ENCODE data around the gene MID1IP1. TPM values are rescaled to one million over a fixed set of nuclear protein-coding genes. Genes with fewer than 3 reads are reported as not detected.

Gene MID1IP1
- total RNA-seq, 4 donors from 2014 or later = 23.9 to 49.7 (median 33.4) TPM

DNA sequence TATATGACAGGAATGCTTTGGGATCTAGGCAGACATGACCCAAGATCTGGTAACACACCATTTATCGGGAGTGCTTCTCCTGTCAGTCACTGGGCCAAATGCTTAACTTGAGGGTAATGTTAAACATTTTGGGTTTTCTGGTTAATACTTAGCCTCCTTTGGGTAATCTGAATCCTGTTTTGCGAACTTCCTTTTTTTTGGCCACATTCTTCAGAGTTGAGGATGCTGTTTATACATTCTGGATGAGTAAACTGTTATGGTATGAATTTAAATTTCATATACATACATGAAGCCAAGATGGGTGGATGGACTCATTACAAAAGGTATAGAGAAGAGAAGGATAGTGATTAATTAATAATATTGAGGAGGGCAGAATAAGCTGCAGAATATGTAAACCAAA, 36.1 kb downstream of the MID1IP1 start:
- no peaks in the 10 kb centered on the region for H3K4me1 ChIP-seq
- no peak overlapping the region for H3K27ac ChIP-seq
- no peak overlapping the region for H3K4me3 ChIP-seq
- no peak for DNase-seq
- WGBS, 2 donors (ENCODE audit: low coverage in 1 of 2) = 86 to 90% methylated on average over 2 of the region's 2 CpGs
- no peaks in the 10 kb centered on the region for H3K36me3 ChIP-seq
- no peaks in the 10 kb centered on the region for H3K27me3 ChIP-seq
- H3K9me3 ChIP-seq = no peaks in the 10 kb centered on the region
- in situ Hi-C loops (cut with MboI; ENCODE audit: low pct_ligation_motif_present in 1 of 4, low pct_unique_long_range_greater_than_20kb in 1 of 4, low sequenced_read_pairs in 3 of 4) (no loop called here), intact Hi-C loops (cut with DNase I; ENCODE audit: low total_unique reads) (no loop called here)
- TF ChIP-seq POLR2A (IDR thresholded peaks at IDR 0.05) (no peak), EP300 (IDR thresholded peaks at IDR 0.05; ENCODE audit: low read depth) (no peak), POLR2AphosphoS5 (IDR thresholded peaks at IDR 0.05) (no peak)
- TF ChIP-seq, protein P1, sequence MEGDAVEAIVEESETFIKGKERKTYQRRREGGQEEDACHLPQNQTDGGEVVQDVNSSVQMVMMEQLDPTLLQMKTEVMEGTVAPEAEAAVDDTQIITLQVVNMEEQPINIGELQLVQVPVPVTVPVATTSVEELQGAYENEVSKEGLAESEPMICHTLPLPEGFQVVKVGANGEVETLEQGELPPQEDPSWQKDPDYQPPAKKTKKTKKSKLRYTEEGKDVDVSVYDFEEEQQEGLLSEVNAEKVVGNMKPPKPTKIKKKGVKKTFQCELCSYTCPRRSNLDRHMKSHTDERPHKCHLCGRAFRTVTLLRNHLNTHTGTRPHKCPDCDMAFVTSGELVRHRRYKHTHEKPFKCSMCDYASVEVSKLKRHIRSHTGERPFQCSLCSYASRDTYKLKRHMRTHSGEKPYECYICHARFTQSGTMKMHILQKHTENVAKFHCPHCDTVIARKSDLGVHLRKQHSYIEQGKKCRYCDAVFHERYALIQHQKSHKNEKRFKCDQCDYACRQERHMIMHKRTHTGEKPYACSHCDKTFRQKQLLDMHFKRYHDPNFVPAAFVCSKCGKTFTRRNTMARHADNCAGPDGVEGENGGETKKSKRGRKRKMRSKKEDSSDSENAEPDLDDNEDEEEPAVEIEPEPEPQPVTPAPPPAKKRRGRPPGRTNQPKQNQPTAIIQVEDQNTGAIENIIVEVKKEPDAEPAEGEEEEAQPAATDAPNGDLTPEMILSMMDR (IDR thresholded peaks at IDR 0.05) = no peak

DNA sequence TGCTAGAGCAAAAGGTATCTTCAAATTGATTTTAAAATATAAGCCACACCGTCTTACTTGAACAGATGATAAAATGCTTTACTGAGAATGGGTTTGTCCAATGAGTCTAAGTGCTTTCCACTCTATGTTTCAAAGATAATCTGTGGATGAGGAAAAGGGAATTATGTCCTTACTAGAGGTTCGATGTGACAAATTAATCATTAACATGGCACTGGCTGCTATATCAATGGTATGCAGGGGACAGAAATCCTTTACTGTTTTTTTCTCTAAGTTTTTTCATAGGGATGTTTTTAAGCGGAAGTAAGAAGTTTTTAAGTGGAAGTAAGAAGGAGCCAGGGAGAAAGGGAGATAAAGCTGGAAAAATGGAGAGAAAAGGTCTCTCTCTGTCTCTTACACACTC, 38.0 kb downstream of the MID1IP1 start:
- Histone ChIP-seq H3K36me3 (no peaks in the 10 kb centered on the region), H3K27ac (no peak overlapping the region), H3K27me3 (no peaks in the 10 kb centered on the region), H3K9me3 (no peaks in the 10 kb centered on the region), H3K4me1 (no peaks in the 10 kb centered on the region), H3K4me3 (no peak overlapping the region)
- TF ChIP-seq EP300 (IDR thresholded peaks at IDR 0.05; ENCODE audit: low read depth) (no peak), POLR2AphosphoS5 (IDR thresholded peaks at IDR 0.05) (no peak), POLR2A (IDR thresholded peaks at IDR 0.05) (no peak)
- TF ChIP-seq, protein P1 (IDR thresholded peaks at IDR 0.05) = no peak
- DNase-seq = no peak
- in situ Hi-C loops (cut with MboI; ENCODE audit: low pct_ligation_motif_present in 1 of 4, low pct_unique_long_range_greater_than_20kb in 1 of 4, low sequenced_read_pairs in 3 of 4) = no loop called here
- intact Hi-C loops (cut with DNase I; ENCODE audit: low total_unique reads) = no loop called here
- 60 to 65% methylated on average over 2 to 3 of the region's 3 CpGs for WGBS, 2 donors (ENCODE audit: low coverage in 1 of 2)

DNA sequence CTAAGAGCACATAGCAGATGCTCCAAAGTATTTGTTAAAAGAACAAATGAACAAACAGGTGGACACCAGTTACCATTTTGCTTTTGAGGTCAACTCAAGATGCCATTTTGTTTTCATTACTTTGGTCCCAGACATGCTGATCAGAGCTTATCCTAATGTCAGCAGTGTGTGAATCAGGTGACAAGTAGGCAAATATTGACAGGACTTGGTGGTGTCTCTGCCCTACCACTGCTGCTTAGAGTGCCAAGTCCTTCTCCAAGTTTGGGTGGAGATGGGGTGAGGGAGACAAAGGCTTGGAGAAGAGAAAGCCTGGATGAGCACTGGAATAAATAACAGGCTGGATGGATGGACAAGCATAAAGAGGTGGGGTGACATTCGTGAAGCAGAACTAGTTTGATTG, 38.7 kb downstream of the MID1IP1 start:
- no peak for DNase-seq
- no peaks in the 10 kb centered on the region for H3K9me3 ChIP-seq
- in situ Hi-C loops (cut with MboI; ENCODE audit: low pct_ligation_motif_present in 1 of 4, low pct_unique_long_range_greater_than_20kb in 1 of 4, low sequenced_read_pairs in 3 of 4) (no loop called here), intact Hi-C loops (cut with DNase I; ENCODE audit: low total_unique reads) (no loop called here)
- H3K27ac ChIP-seq = no peak overlapping the region
- TF ChIP-seq POLR2A (IDR thresholded peaks at IDR 0.05) (no peak), POLR2AphosphoS5 (IDR thresholded peaks at IDR 0.05) (no peak), EP300 (IDR thresholded peaks at IDR 0.05; ENCODE audit: low read depth) (no peak)
- TF ChIP-seq, protein P1 (IDR thresholded peaks at IDR 0.05) = no peak
- H3K36me3 ChIP-seq = no peaks in the 10 kb centered on the region
- H3K27me3 ChIP-seq = no peaks in the 10 kb centered on the region
- WGBS, 2 donors (ENCODE audit: low coverage in 1 of 2) = 54% methylated on average over 1 of the region's 1 CpG; no CpG with 5 or more reads in 1 of the 2 donors
- no peak overlapping the region for H3K4me3 ChIP-seq
- H3K4me1 ChIP-seq = no peaks in the 10 kb centered on the region

DNA sequence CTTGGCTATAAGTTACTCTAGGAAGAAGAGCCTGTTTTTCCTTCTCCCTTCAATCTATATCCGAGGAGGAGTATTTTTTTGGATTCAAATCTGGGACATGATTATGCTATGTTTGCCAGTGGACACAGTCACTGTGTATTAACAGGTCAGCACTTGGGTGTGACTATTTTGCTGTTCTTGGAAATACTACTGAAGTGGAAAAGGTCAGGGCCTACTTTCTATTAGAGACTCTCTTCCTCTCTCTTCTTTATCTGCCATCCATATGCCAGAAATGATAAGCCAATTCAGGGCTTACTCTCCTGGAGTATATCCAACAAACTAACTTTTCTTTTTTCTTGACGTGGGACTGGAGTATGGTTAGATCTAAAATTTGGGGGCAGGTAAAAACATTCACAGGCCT, 40.5 kb downstream of the MID1IP1 start:
- in situ Hi-C loops (cut with MboI; ENCODE audit: low pct_ligation_motif_present in 1 of 4, low pct_unique_long_range_greater_than_20kb in 1 of 4, low sequenced_read_pairs in 3 of 4) = no loop called here
- no peaks in the 10 kb centered on the region for H3K36me3 ChIP-seq
- 55 to 86% methylated on average over 1 to 2 of the region's 2 CpGs for WGBS, 2 donors (ENCODE audit: low coverage in 1 of 2)
- TF ChIP-seq, protein P1 (IDR thresholded peaks at IDR 0.05) = no peak
- TF ChIP-seq POLR2AphosphoS5 (IDR thresholded peaks at IDR 0.05) (no peak), EP300 (IDR thresholded peaks at IDR 0.05; ENCODE audit: low read depth) (no peak), POLR2A (IDR thresholded peaks at IDR 0.05) (no peak)
- H3K27ac ChIP-seq = no peak overlapping the region
- intact Hi-C loops (cut with DNase I; ENCODE audit: low total_unique reads) = no loop called here
- no peak overlapping the region for H3K4me3 ChIP-seq
- no peak for DNase-seq
- no peaks in the 10 kb centered on the region for H3K9me3 ChIP-seq
- no peaks in the 10 kb centered on the region for H3K4me1 ChIP-seq
- H3K27me3 ChIP-seq = no peaks in the 10 kb centered on the region

Data from transverse colon (tissue), 4 donors.